Measurements from ENCODE around the gene NEGR1.

The NEGR1 gene

DNA sequence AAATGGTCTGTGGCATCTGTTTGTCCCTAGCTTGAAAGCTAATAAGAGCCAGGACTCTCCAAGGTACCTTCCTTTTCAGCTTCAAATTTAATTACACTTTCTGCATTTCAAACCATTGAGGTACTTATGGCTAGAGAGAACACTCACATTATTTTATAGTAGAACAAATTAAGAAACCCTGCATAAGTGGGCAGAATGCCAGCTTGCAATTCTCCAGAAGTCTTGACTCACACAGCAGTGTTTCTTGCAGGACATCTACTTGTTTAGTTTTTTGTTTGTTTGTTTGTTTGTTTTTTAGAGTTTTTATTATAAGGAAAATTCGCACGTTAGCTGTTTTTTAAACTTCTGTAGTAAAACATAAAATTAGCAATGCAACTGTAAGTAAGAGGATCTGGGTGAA lies 397.2 kb downstream of the NEGR1 start:
- H3K36me3 ChIP-seq (ENCODE audit: control insufficient read depth, insufficient read depth, low read length) = no peaks in the 10 kb centered on the region
- TF ChIP-seq, protein P1, sequence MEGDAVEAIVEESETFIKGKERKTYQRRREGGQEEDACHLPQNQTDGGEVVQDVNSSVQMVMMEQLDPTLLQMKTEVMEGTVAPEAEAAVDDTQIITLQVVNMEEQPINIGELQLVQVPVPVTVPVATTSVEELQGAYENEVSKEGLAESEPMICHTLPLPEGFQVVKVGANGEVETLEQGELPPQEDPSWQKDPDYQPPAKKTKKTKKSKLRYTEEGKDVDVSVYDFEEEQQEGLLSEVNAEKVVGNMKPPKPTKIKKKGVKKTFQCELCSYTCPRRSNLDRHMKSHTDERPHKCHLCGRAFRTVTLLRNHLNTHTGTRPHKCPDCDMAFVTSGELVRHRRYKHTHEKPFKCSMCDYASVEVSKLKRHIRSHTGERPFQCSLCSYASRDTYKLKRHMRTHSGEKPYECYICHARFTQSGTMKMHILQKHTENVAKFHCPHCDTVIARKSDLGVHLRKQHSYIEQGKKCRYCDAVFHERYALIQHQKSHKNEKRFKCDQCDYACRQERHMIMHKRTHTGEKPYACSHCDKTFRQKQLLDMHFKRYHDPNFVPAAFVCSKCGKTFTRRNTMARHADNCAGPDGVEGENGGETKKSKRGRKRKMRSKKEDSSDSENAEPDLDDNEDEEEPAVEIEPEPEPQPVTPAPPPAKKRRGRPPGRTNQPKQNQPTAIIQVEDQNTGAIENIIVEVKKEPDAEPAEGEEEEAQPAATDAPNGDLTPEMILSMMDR (IDR thresholded peaks at IDR 0.05; ENCODE audit: insufficient read depth, low read length, poor library complexity, severe bottlenecking) = no peak
- DNase-seq (ENCODE audit: extremely low read depth, insufficient read length) = no peak
- H3K27me3 ChIP-seq (replicated peaks; ENCODE audit: control insufficient read depth, insufficient read depth, low read length) = no peaks in the 10 kb centered on the region
- no peak overlapping the region for H3K4me3 ChIP-seq (replicated peaks; ENCODE audit: low read depth, low read length)

- DNase-seq (ENCODE audit: extremely low read depth, insufficient read length) = no peak
Measured at GRCh38 chr1:71882637-71883036, 399.7 kb downstream of the NEGR1 start.

DNA sequence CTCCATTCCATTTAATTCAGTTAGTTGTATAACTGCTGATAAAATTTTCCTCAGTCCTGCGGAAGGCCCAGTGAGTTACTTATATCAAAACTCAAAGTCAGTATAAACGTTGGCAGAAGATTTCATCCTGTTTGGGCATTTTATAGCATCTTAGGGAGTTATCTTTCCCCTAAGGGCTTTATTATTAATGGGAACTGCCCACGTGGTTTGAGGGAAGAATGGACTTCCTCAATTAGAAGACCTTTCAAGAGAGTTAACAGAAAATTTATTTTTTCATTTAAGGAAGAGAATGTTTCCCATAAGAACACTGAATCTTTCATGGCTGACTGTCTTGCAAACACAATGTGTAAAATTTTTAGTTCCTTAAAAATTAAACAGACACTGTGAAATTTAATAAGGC lies 400.1 kb downstream of the NEGR1 start:
- Histone ChIP-seq H3K4me3 (replicated peaks; ENCODE audit: low read depth, low read length) (no peak overlapping the region), H3K27me3 (replicated peaks; ENCODE audit: control insufficient read depth, insufficient read depth, low read length) (no peaks in the 10 kb centered on the region), H3K36me3 (ENCODE audit: control insufficient read depth, insufficient read depth, low read length) (no peaks in the 10 kb centered on the region)
- DNase-seq (ENCODE audit: extremely low read depth, insufficient read length) = no peak
- TF ChIP-seq, protein P1 (IDR thresholded peaks at IDR 0.05; ENCODE audit: insufficient read depth, low read length, poor library complexity, severe bottlenecking) = no peak

More at GRCh38 chr1:71882637-71883036, 399.7 kb downstream of the NEGR1 start:
- TF ChIP-seq, protein P1 (IDR thresholded peaks at IDR 0.05; ENCODE audit: insufficient read depth, low read length, poor library complexity, severe bottlenecking) = no peak
- Histone ChIP-seq H3K27me3 (replicated peaks; ENCODE audit: control insufficient read depth, insufficient read depth, low read length) (no peaks in the 10 kb centered on the region), H3K4me3 (replicated peaks; ENCODE audit: low read depth, low read length) (no peak overlapping the region), H3K36me3 (ENCODE audit: control insufficient read depth, insufficient read depth, low read length) (no peaks in the 10 kb centered on the region)

GRCh38 chr1:71881611-71882010 lies 400.7 kb downstream of the NEGR1 start:
- no peak for DNase-seq (ENCODE audit: extremely low read depth, insufficient read length)
- Histone ChIP-seq H3K4me3 (replicated peaks; ENCODE audit: low read depth, low read length) (no peak overlapping the region), H3K36me3 (ENCODE audit: control insufficient read depth, insufficient read depth, low read length) (no peaks in the 10 kb centered on the region), H3K27me3 (replicated peaks; ENCODE audit: control insufficient read depth, insufficient read depth, low read length) (no peaks in the 10 kb centered on the region)
- TF ChIP-seq, protein P1 (IDR thresholded peaks at IDR 0.05; ENCODE audit: insufficient read depth, low read length, poor library complexity, severe bottlenecking) = no peak

DNA sequence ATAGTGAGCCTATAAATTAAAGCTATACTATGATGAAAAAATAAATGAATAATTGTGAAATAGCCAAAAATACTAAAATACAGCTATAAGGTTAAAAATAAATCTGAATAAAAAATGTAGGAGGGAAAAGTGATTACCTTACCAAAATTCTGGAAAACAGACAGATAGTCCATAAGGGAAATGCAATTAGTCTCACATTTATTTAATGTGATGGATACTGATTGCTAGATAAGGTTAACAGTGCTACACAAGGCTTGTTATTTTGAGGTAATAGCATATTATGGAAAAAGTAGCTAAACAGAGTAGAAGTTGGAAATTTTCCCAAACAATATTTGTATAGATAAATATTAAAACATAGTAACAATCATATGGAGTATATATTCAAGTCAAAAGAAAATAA lies 413.0 kb downstream of the NEGR1 start:
- H3K4me3 ChIP-seq (replicated peaks; ENCODE audit: low read depth, low read length) = no peak overlapping the region
- no peaks in the 10 kb centered on the region for H3K27me3 ChIP-seq (replicated peaks; ENCODE audit: control insufficient read depth, insufficient read depth, low read length)
- H3K36me3 ChIP-seq (ENCODE audit: control insufficient read depth, insufficient read depth, low read length) = no peaks in the 10 kb centered on the region
- TF ChIP-seq, protein P1 (IDR thresholded peaks at IDR 0.05; ENCODE audit: insufficient read depth, low read length, poor library complexity, severe bottlenecking) = no peak
- DNase-seq (ENCODE audit: extremely low read depth, insufficient read length) = no peak

DNA sequence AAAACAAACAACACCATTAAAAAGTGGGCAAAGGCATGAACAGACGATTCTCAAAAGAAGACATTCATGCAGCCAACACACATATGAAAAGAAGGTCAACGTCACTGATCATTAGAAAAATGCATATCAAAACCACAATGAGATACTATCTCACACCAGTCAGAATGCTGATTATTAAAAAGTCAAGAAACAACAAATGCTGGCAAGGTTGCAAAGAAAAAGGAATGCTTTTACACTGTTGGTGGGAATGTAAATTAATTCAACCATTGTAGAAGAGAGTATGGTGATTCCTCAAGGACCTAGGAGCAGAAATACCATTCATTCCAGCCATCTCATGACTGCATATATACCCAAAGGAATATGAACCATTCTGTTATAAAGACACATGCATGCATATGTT lies 419.6 kb downstream of the NEGR1 start:
- H3K27me3 ChIP-seq (replicated peaks; ENCODE audit: control insufficient read depth, insufficient read depth, low read length) = no peaks in the 10 kb centered on the region
- DNase-seq (ENCODE audit: extremely low read depth, insufficient read length) = no peak
- TF ChIP-seq, protein P1 (IDR thresholded peaks at IDR 0.05; ENCODE audit: insufficient read depth, low read length, poor library complexity, severe bottlenecking) = no peak
- H3K36me3 ChIP-seq (ENCODE audit: control insufficient read depth, insufficient read depth, low read length) = no peaks in the 10 kb centered on the region
- H3K4me3 ChIP-seq (replicated peaks; ENCODE audit: low read depth, low read length) = no peak overlapping the region
